BLaER1 (cell line): ENCODE data around the gene SHROOM3.
A peak's percentile ranks its signal among the peaks of the same experiment; 100 is the strongest.

ENCODE experiments used
- H3K27ac ChIP-seq: shearing (Covaris generic); formaldehyde crosslinking; 2 replicates; pipeline ENCODE4 v1.8.1; 2022
- H3K27me3 ChIP-seq: shearing (Covaris generic); formaldehyde crosslinking; 2 replicates; pipeline ENCODE4 v1.8.1; 2022
- H3K36me3 ChIP-seq: shearing (Covaris generic); formaldehyde crosslinking; 2 replicates; pipeline ENCODE4 v1.8.1; 2022
- H3K4me1 ChIP-seq: shearing (Covaris generic); formaldehyde crosslinking; 2 replicates; pipeline ENCODE4 v1.8.1; 2022
- H3K4me2 ChIP-seq: shearing (Covaris generic); formaldehyde crosslinking; 2 replicates; pipeline ENCODE4 v1.8.1; 2022
- H3K4me3 ChIP-seq: shearing (Covaris generic); formaldehyde crosslinking; 2 replicates; pipeline ENCODE4 v1.8.1; 2022
- H3K9ac ChIP-seq: shearing (Covaris generic); formaldehyde crosslinking; 2 replicates; pipeline ENCODE4 v1.8.1; 2022
- H3K9me3 ChIP-seq: shearing (Covaris generic); formaldehyde crosslinking; 2 replicates; pipeline ENCODE4 v1.8.1; 2022
- H4K20me1 ChIP-seq: shearing (Covaris generic); formaldehyde crosslinking; 2 replicates; pipeline ENCODE4 v1.8.1; 2022
- Cebpa-rat ChIP-seq: shearing (Covaris generic); IDR thresholded peaks from 2 replicates; pipeline ENCODE4 v1.8.1; 2022

The SHROOM3 gene

DNA sequence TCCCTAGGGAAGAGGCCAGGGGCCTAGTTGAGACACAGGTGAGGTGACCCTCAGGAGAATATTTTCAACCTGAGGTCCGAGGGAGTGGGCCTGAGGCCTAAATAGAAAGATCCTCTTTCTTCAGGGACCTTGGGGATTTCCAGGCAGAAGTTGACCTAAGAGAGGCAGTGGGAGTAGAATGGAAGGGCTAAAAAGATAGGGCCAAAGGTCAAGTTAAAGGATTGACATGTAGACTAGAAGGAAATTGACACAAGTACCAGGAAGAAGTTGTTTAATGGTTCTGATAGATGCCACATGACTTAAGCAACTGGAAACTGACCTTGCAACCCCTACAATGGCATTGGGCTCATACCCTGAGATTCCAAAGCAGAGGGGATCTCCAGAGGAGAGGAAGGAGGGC lies 76.9 kb downstream of the SHROOM3 start:
- Histone ChIP-seq H3K9ac (peak overlapping the region; percentile 4; the same call in 1 of the 2 replicates), H4K20me1 (no peaks in the 10 kb centered on the region), H3K36me3 (no peaks in the 10 kb centered on the region), H3K4me3 (no peak overlapping the region), H3K9me3 (peaks cover 17% of the 10 kb centered on the region), H3K4me1 (peaks cover 31% of the 10 kb centered on the region), H3K27me3 (no peaks in the 10 kb centered on the region), H3K27ac (peak overlapping the region; percentile 70), H3K4me2 (peak overlapping the region; percentile 65)
- TF ChIP-seq Cebpa-rat, result no peak

DNA sequence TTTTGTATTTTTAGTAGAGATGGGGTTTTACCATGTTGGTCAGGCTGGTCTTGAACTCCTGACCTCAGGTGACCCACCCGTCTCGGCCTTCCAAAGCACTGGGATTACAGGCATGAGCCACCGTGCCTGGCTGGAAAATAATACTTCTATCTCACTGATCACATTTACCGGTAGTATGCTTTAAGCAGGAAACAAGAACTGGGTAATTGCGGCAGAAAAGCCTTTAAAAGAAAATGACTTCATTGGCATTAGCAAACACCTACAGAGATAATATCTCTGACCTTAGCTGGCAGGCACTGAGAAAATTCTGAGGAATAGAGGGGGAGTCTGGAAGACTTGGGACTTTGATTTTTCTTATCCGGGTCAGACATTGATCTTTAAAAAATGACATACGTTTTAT lies 78.5 kb downstream of the SHROOM3 start:
- Histone ChIP-seq H4K20me1 (no peaks in the 10 kb centered on the region), H3K27me3 (no peaks in the 10 kb centered on the region), H3K4me2 (peak overlapping the region; percentile 65; the same call in 1 of the 2 replicates), H3K9ac (no peak overlapping the region), H3K27ac (no peak overlapping the region), H3K4me3 (no peak overlapping the region), H3K9me3 (peaks cover 17% of the 10 kb centered on the region), H3K36me3 (no peaks in the 10 kb centered on the region), H3K4me1 (peaks cover 46% of the 10 kb centered on the region)
- TF ChIP-seq Cebpa-rat, result no peak

DNA sequence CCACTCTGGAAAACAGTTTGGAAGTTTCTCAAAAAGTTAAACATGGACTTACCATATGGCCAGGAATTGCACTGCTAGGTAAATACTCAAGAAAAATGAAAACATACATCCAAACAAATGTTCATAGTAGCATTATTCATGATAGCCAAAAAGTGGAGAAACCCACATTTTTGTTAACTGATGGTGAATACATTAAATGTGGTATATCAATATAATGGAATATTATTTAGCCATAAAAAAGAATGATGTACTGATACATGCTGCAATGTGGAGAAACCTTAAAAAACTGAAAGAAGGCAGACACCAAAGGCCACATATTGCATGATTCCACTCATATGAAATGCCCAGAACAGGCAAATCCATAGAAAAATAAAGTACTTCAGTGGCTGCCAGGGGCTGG lies 79.1 kb downstream of the SHROOM3 start:
- H3K4me1 ChIP-seq, result peaks cover 52% of the 10 kb centered on the region
- no peak for TF ChIP-seq Cebpa-rat
- no peak overlapping the region for H3K9ac ChIP-seq
- peaks cover 17% of the 10 kb centered on the region for H3K9me3 ChIP-seq
- H3K27ac ChIP-seq, result no peak overlapping the region
- no peaks in the 10 kb centered on the region for H4K20me1 ChIP-seq
- no peaks in the 10 kb centered on the region for H3K36me3 ChIP-seq
- no peak overlapping the region for H3K4me2 ChIP-seq
- H3K27me3 ChIP-seq, result no peaks in the 10 kb centered on the region
- H3K4me3 ChIP-seq, result no peak overlapping the region

DNA sequence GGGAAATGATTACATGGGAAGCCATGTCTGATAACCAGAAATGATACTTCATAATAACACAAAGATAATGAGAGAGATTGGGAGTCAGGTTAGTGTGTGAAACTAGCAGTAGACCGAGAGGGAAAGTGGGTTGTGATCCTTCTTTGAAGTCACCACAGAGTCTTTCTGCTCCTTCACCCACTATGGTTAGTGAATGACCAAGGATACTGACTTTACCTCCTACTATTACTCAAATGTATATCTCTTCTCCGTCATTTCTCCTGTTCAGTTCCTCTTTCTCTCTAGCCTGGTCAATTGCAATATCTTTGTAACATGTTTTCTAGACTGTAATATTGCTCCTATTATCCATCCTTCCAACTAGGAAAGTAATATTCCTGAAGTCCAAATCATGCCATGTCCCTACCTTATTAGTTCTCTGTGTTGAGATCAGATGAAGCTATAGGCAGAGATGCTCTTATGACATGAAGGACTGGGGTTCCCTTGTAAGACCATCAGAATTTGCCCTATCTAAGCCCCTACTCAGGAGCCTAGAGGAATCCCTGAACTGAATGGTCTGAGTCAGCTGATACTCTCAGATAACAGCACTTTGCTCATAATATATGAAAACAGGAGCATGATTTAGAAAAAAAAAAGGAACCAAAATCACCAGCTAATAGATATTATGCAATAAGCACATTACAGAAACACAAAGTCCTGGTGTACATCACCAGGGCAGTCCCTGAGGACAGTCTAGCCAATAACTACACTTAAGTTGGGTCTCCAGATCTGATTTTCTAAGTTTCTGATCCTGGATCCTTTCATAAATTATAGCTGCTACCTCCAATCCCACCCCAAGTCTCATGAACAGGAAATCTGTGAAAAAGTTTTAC lies 81.2 kb downstream of the SHROOM3 start:
- Histone ChIP-seq H3K4me3 (no peak overlapping the region), H4K20me1 (no peaks in the 10 kb centered on the region), H3K4me1 (peaks cover 53% of the 10 kb centered on the region), H3K36me3 (no peaks in the 10 kb centered on the region), H3K27me3 (no peaks in the 10 kb centered on the region), H3K27ac (no peak overlapping the region), H3K4me2 (no peak overlapping the region), H3K9me3 (peaks cover 24% of the 10 kb centered on the region), H3K9ac (no peak overlapping the region)
- TF ChIP-seq Cebpa-rat, result no peak

DNA sequence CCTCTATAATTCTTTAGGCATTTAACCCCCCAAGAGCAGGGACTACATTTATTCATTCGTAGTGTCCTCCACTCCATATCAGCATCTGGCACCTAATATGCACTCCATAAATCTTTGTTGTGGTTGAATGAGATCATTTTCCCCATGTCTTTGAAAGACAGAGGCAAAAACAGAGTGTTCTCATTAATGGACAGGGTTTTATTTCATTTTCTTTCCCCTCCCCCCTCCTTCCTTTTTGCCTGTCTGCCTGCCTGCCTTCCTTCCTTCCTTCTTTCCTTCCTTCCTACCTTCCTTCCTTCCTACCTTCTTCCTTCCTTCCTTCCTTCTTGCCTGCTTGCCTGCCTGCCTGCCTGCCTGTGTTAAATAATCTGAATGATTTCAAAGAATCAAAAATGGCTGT lies 83.2 kb downstream of the SHROOM3 start:
- Histone ChIP-seq H3K4me3 (no peak overlapping the region), H3K4me2 (peak overlapping the region; percentile 55), H4K20me1 (no peaks in the 10 kb centered on the region), H3K36me3 (no peaks in the 10 kb centered on the region), H3K27me3 (no peaks in the 10 kb centered on the region), H3K9me3 (peaks cover 35% of the 10 kb centered on the region), H3K9ac (no peak overlapping the region), H3K4me1 (peaks cover 32% of the 10 kb centered on the region), H3K27ac (peak overlapping the region; percentile 49)
- TF ChIP-seq Cebpa-rat, result no peak

DNA sequence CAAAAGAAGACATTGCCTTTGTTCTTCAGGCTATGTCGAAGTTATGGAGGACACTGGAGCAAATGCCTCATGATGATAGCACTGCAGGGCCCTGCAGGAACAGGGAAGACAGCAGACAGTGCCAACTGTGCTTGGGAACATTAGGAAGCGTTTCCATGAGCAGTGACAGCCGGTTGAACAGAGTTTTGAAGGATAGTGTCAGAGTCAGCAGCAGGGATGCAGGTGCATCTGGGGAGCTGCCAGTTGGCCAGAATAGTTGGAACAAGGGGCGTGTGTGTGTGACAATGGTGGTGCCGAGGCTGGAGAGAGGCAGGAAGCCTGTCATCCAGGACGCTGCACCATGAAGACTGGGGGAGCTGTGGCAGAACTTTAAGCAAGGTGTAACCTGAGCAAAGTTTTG lies 88.6 kb downstream of the SHROOM3 start:
- no peak for TF ChIP-seq Cebpa-rat
- H3K27ac ChIP-seq, result no peak overlapping the region

DNA sequence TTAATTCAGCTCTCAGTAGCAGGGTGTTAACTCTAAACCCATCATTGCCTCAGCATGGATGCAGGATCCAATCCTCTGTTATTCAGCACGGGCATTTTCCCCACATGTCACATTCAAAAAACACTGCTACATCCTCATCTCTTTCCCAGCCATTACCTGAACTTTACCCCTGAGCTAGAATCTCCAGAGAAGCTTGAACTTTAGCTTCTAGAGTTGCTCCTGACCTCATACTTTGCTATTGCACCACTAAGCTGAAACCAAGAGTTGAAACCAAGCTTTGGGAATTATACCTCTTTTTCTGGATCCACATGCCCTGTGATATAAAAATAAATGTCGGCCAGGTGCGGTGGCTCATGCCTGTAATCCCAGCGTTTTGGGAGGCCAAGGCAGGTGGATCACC lies 90.7 kb downstream of the SHROOM3 start:
- no peak overlapping the region for H3K9ac ChIP-seq
- TF ChIP-seq Cebpa-rat, result no peak
- H3K4me2 ChIP-seq, result peak overlapping the region; percentile 70
- H3K27me3 ChIP-seq, result no peaks in the 10 kb centered on the region
- peak overlapping the region; percentile 60; the same call in 1 of the 2 replicates for H3K27ac ChIP-seq
- H4K20me1 ChIP-seq, result no peaks in the 10 kb centered on the region
- H3K4me1 ChIP-seq, result peaks cover 25% of the 10 kb centered on the region
- no peaks in the 10 kb centered on the region for H3K36me3 ChIP-seq
- H3K4me3 ChIP-seq, result no peak overlapping the region
- peaks cover 22% of the 10 kb centered on the region for H3K9me3 ChIP-seq

More for the DNA sequence above, 88.6 kb downstream of the SHROOM3 start:
- Histone ChIP-seq H3K4me3 (no peak overlapping the region), H3K9me3 (peaks cover 19% of the 10 kb centered on the region), H3K36me3 (no peaks in the 10 kb centered on the region), H3K27me3 (no peaks in the 10 kb centered on the region), H3K4me2 (no peak overlapping the region), H4K20me1 (no peaks in the 10 kb centered on the region), H3K4me1 (peaks cover 32% of the 10 kb centered on the region), H3K9ac (no peak overlapping the region)

DNA sequence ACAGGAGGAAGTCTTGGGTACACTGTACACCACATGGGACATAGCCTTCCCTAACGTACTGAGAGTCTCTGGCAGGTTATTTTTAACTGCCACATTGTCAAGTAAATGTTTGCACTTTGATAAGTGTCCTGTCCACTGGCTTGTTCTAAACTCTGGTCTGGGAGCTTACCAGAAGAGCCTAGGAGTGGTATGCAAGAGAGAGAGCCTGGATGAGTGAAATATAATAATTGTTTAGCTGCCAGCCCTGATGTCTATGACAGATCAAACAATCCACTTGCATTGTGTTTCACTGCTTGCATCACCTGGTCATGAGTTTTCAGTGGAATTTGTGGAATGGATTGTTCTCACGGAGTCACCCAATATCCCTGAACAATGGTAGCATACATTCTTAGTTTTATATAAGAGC lies 91.6 kb downstream of the SHROOM3 start:
- TF ChIP-seq Cebpa-rat, result no peak
- no peaks in the 10 kb centered on the region for H3K27me3 ChIP-seq
- no peaks in the 10 kb centered on the region for H4K20me1 ChIP-seq
- peak overlapping the region; percentile 70 for H3K4me2 ChIP-seq
- H3K9ac ChIP-seq, result peak overlapping the region; percentile 12; the same call in 1 of the 2 replicates
- H3K4me3 ChIP-seq, result no peak overlapping the region
- H3K4me1 ChIP-seq, result peaks cover 25% of the 10 kb centered on the region
- no peaks in the 10 kb centered on the region for H3K36me3 ChIP-seq
- peak overlapping the region; percentile 60 for H3K27ac ChIP-seq
- H3K9me3 ChIP-seq, result peaks cover 16% of the 10 kb centered on the region

DNA sequence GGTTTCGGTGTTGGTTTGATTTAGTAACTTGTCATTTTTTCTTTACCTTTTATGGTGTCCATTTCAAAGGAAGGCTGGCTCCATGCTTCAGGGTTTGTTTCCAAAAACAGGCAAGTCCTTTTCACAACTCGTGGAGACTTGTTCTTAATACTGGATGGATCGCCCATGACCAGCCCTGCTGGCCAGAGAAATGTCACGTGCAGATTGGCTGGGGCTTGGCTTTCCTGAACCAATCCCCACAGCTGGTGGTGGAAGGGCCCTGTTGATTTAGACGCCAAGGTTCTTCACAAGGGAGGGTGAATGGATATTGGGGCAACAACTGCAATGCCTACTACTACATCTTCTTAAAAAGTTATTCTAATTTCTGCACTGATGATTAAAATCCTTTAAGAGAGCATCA lies 92.6 kb downstream of the SHROOM3 start:
- Histone ChIP-seq H3K27ac (no peak overlapping the region), H3K27me3 (no peaks in the 10 kb centered on the region), H3K4me1 (peaks cover 25% of the 10 kb centered on the region), H4K20me1 (no peaks in the 10 kb centered on the region), H3K36me3 (no peaks in the 10 kb centered on the region), H3K9me3 (peaks cover 8% of the 10 kb centered on the region), H3K4me3 (no peak overlapping the region), H3K9ac (no peak overlapping the region), H3K4me2 (no peak overlapping the region)
- TF ChIP-seq Cebpa-rat, result no peak

DNA sequence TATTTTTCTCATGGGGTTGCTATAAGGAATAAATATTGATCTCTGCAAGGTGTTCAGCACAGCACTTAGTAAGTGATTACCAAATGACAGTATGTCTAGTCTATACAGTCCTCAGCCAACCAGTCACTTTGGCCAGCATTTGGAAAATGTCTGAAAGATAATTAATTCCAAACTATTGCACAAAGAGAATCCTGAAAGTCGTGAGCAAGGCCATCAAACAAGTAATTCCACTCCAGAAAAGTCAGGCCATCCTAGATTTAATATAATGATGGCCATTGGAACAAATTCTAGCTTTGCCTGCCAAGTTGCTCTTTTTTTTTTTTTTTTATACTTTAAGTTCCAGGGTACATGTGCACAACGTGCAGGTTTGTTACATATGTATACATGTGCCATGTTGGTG lies 96.6 kb downstream of the SHROOM3 start:
- Histone ChIP-seq H3K9ac (no peak overlapping the region), H3K4me1 (peaks cover 16% of the 10 kb centered on the region), H3K36me3 (no peaks in the 10 kb centered on the region), H3K27ac (no peak overlapping the region), H3K4me3 (no peak overlapping the region), H3K27me3 (no peaks in the 10 kb centered on the region), H3K9me3 (peaks cover 8% of the 10 kb centered on the region), H4K20me1 (no peaks in the 10 kb centered on the region), H3K4me2 (no peak overlapping the region)
- no peak for TF ChIP-seq Cebpa-rat
